A549 (cell line): ENCODE results near the gene TUSC2. TPM values are rescaled to one million over a fixed set of nuclear protein-coding genes. Genes with fewer than 3 reads are reported as not detected.

Source experiments
- ATAC-seq, 2 experiments: fragments of 200-7000 bp in 1 of 2; fragments of >200 bp in 1 of 2; cut with Nextera tagmentation in 1 of 2; cut with Tn5 transposase in 1 of 2; 3 replicates each; pipeline versions ENCODE4 v1.8.0 to v1.9.1; 2018 to 2020; ENCODE audit warnings: mild to moderate bottlenecking in 1 of 2, moderate library complexity in 1 of 2
- CTCF ChIA-PET: fragments of 300-600 bp; sonication (Branson Sonifier 250); formaldehyde crosslinking; extraction: SDS; loops from one replicate; lab custom pipeline; 2021; ENCODE audit warnings: antibody characterized with exemption, inconsistent platforms; lab: Yijun Ruan, JAX
- POLR2A ChIA-PET: fragments of 350-600 bp; formaldehyde crosslinking; extraction: SDS; loops from one replicate; lab custom pipeline; 2021; ENCODE audit warnings: antibody characterized with exemption, inconsistent platforms; lab: Yijun Ruan, JAX
- DNase-seq, 2 experiments: peaks; one replicate each; pipeline versions ENCODE4 v3.0.0 to v3.0.0-alpha.2; 2011 to 2016; ENCODE audit warnings: low read depth in 1 of 2, low spot score in 1 of 2
- FAIRE-seq: peaks from 2 replicates; lab custom pipeline; 2011; peaks lifted over from hg19 to GRCh38; lab: Jason Lieb, UNC
- H3K27ac ChIP-seq, 2 experiments: fragments of >200 bp; sonication (Bioruptor Twin); formaldehyde crosslinking; 3 replicates each; pipeline ENCODE4 v1.5.1; 2016 to 2017
- H3K4me1 ChIP-seq: fragments of >200 bp; sonication (Bioruptor Twin); formaldehyde crosslinking; 3 replicates; pipeline ENCODE4 v1.6.1; 2016
- H3K4me2 ChIP-seq: fragments of >200 bp; sonication (Bioruptor Twin); formaldehyde crosslinking; 3 replicates; pipeline ENCODE4 v1.6.1; 2016
- H3K4me3 ChIP-seq: fragments of >200 bp; sonication (Bioruptor Twin); formaldehyde crosslinking; 3 replicates; pipeline ENCODE4 v1.5.1; 2016
- H3K9me3 ChIP-seq: fragments of >200 bp; sonication (Bioruptor Twin); formaldehyde crosslinking; 3 replicates; pipeline ENCODE4 v1.6.1; 2016
- BCL3 ChIP-seq: fragments of >200 bp; sonication (Bioruptor Twin); formaldehyde crosslinking; IDR thresholded peaks from 3 replicates; pipeline ENCODE4 v1.6.1; 2016
- BHLHE40 ChIP-seq: IDR thresholded peaks from 2 replicates; pipeline ENCODE4 v1.6.1; 2012; ENCODE audit warnings: low read depth, low read length, inconsistent platforms
- CBX8 ChIP-seq: fragments of 200-600 bp; sonication (generic); IDR thresholded peaks from 2 replicates; pipeline ENCODE4 v1.6.1; 2016
- CHD2 ChIP-seq: fragments of 150-350 bp; IDR thresholded peaks from 2 replicates; pipeline ENCODE4 v1.6.1; 2014; ENCODE audit warnings: low read length; ENCODE audit not compliant: partially characterized antibody
- CHD4 ChIP-seq: fragments of 200-600 bp; sonication (generic); IDR thresholded peaks from 2 replicates; pipeline ENCODE4 v1.6.1; 2016; ENCODE audit warnings: antibody characterized with exemption, mild to moderate bottlenecking, borderline replicate concordance
- EHF ChIP-seq: fragments of 250-450 bp; sonication (Bioruptor Pico); IDR thresholded peaks from 2 replicates; pipeline ENCODE4 v1.5.0; 2020; ENCODE audit warnings: mild to moderate bottlenecking
- FOSB ChIP-seq: fragments of 250-450 bp; sonication (Bioruptor Pico); IDR thresholded peaks from 2 replicates; pipeline ENCODE4 v1.5.0; 2020; ENCODE audit warnings: mild to moderate bottlenecking, moderate library complexity
- FOSL2 ChIP-seq, 2 experiments: fragments of 450-650 bp in 1 of 2; fragments of >200 bp in 1 of 2; sonication (Bioruptor Twin) in 1 of 2; formaldehyde crosslinking; IDR thresholded peaks; 2 replicates each; pipeline versions ENCODE4 v1.5.0 to v1.6.1; 2016 to 2020; ENCODE audit warnings: mild to moderate bottlenecking in 1 of 2, moderate library complexity in 1 of 2
- FOXS1 ChIP-seq: fragments of 250-450 bp; sonication (Bioruptor Pico); IDR thresholded peaks from 2 replicates; pipeline ENCODE4 v1.5.0; 2020; ENCODE audit warnings: mild to moderate bottlenecking, moderate library complexity
- HES2 ChIP-seq: fragments of >200 bp; sonication (Bioruptor Twin); formaldehyde crosslinking; IDR thresholded peaks from 2 replicates; pipeline ENCODE4 v1.6.1; 2016
- HEYL ChIP-seq: fragments of 250-450 bp; sonication (Bioruptor Pico); IDR thresholded peaks from 2 replicates; pipeline ENCODE4 v1.8.0; 2021; ENCODE audit warnings: mild to moderate bottlenecking, moderate library complexity
- HMGXB4 ChIP-seq: fragments of 250-450 bp; sonication (Bioruptor Pico); IDR thresholded peaks from 2 replicates; pipeline ENCODE4 v1.5.0; 2021; ENCODE audit warnings: mild to moderate bottlenecking, moderate library complexity, borderline replicate concordance
- HOXB13 ChIP-seq: fragments of 250-450 bp; sonication (Bioruptor Pico); IDR thresholded peaks from 2 replicates; pipeline ENCODE4 v1.5.0; 2020; ENCODE audit warnings: low read depth, mild to moderate bottlenecking, moderate library complexity
- JUN ChIP-seq, 2 experiments: fragments of >200 bp; sonication (Bioruptor Twin); formaldehyde crosslinking; IDR thresholded peaks; 2 replicates in 1 of 2; 3 replicates in 1 of 2; pipeline ENCODE4 v1.6.1; 2016 to 2017
- JUNB ChIP-seq: fragments of >200 bp; sonication (Bioruptor Twin); formaldehyde crosslinking; IDR thresholded peaks from 2 replicates; pipeline ENCODE4 v1.6.1; 2016
- KDM5A ChIP-seq: fragments of 200-600 bp; sonication (generic); IDR thresholded peaks from 2 replicates; pipeline ENCODE4 v1.6.1; 2016; ENCODE audit warnings: antibody characterized with exemption, mild to moderate bottlenecking
- MAFK ChIP-seq: fragments of 450-650 bp; IDR thresholded peaks from 2 replicates; pipeline ENCODE4 v1.6.1; 2014; ENCODE audit not compliant: partially characterized antibody
- MAZ ChIP-seq: fragments of 150-350 bp; IDR thresholded peaks from 2 replicates; pipeline ENCODE4 v1.6.1; 2014; ENCODE audit warnings: antibody characterized with exemption, low read depth, low read length, borderline replicate concordance
- NFE2L2 ChIP-seq: fragments of 150-350 bp; conservative IDR thresholded peaks from 2 replicates; pipeline ENCODE4 v1.6.1; 2014; ENCODE audit warnings: low read length
- NPAS2 ChIP-seq: fragments of 250-450 bp; sonication (Bioruptor Pico); IDR thresholded peaks from 2 replicates; pipeline ENCODE4 v1.8.0; 2022; ENCODE audit warnings: mild to moderate bottlenecking, moderate library complexity, borderline replicate concordance
- NR3C1 ChIP-seq: fragments of >200 bp; sonication (Bioruptor Twin); formaldehyde crosslinking; IDR thresholded peaks from 3 replicates; pipeline ENCODE4 v1.6.1; 2017
- PHF8 ChIP-seq: fragments of 200-600 bp; sonication (generic); IDR thresholded peaks from 2 replicates; pipeline ENCODE4 v1.6.1; 2016; ENCODE audit warnings: low read depth, mild to moderate bottlenecking, antibody characterized with exemption, moderate library complexity, borderline replicate concordance
- POLR2AphosphoS2 ChIP-seq: conservative IDR thresholded peaks from 2 replicates; pipeline ENCODE4 v1.6.1; 2012; ENCODE audit warnings: low read length, improper control_type of control experiment, inconsistent platforms
- RAD21 ChIP-seq, 2 experiments: fragments of >200 bp in 1 of 2; sonication (Bioruptor Twin) in 1 of 2; formaldehyde crosslinking in 1 of 2; IDR thresholded peaks in 1 of 2; conservative IDR thresholded peaks in 1 of 2; 2 replicates in 1 of 2; 3 replicates in 1 of 2; pipeline ENCODE4 v1.6.1; 2012 to 2018; ENCODE audit warnings: inconsistent platforms in 1 of 2
- RARB ChIP-seq: fragments of 250-450 bp; sonication (Bioruptor Pico); IDR thresholded peaks from 2 replicates; pipeline ENCODE4 v1.8.0; 2021; ENCODE audit warnings: mild to moderate bottlenecking, moderate library complexity
- RFX5 ChIP-seq: fragments of 450-650 bp; IDR thresholded peaks from 2 replicates; pipeline ENCODE4 v1.7.1; 2014; ENCODE audit warnings: antibody characterized with exemption, mild to moderate bottlenecking, moderate library complexity
- RNF2 ChIP-seq: fragments of 200-600 bp; sonication (generic); IDR thresholded peaks from 2 replicates; pipeline ENCODE4 v1.6.1; 2016; ENCODE audit warnings: low read depth, mild to moderate bottlenecking, antibody characterized with exemption, moderate library complexity, borderline replicate concordance
- SMC3 ChIP-seq: fragments of >200 bp; sonication (Bioruptor Twin); formaldehyde crosslinking; IDR thresholded peaks from 3 replicates; pipeline ENCODE4 v1.6.1; 2018; ENCODE audit warnings: inconsistent platforms
- TP53 ChIP-seq: fragments of 250-450 bp; sonication (Bioruptor Pico); IDR thresholded peaks from 2 replicates; pipeline ENCODE4 v1.5.0; 2021; ENCODE audit warnings: mild to moderate bottlenecking, moderate library complexity
- ZSCAN20 ChIP-seq: fragments of 250-450 bp; sonication (Bioruptor Pico); IDR thresholded peaks from 2 replicates; pipeline ENCODE4 v1.8.0; 2022; ENCODE audit warnings: mild to moderate bottlenecking, moderate library complexity
- WGBS: methylation state at CpG from one replicate; pipeline ENCODE4 v1.1.6; 2017; ENCODE audit errors: missing lambda C conversion rate; 5-methylcytosine and 5-hydroxymethylcytosine counted together
- polyA plus RNA-seq, 4 experiments: library from polyadenylated mRNA; depleted of rRNA in 3 of 4; stranded (reverse); fragments of >200 nt; fragmentation: RNase III in 1 of 4; extraction: RNeasy Plus Mini Kit Qiagen cat#74134 plus additional on column Dnase treatment in 1 of 4; gene quantifications; 2 replicates in 3 of 4; 3 replicates in 1 of 4; pipeline ENCODE4 v1.2.3, GENCODE V29; 2011 to 2017

TUSC2 gene
- polyA plus RNA-seq, 2 of the 4 experiments (the other 2 are of a cell fraction) = 18.2 to 23.5 TPM

- TF ChIP-seq PHF8 = no peak
- TF ChIP-seq TP53 (CRISPR knock-in tag) = no peak
- no peak for TF ChIP-seq KDM5A
- no peak for TF ChIP-seq CHD2
Observed at GRCh38 chr3:50341537-50341936, 13.5 kb upstream of the TUSC2 start (continued).

GRCh38 chr3:50340448-50341329, 12.7 kb upstream of the TUSC2 start, which contains the start of gene RASSF1:
Gene RASSF1 (minus strand): TSS chr3:50340836. CDS start chr3:50340805, 31 bp downstream.
- H3K9me3 ChIP-seq = no peaks in the 10 kb centered on the region
- no peak for DNase-seq
- ATAC-seq = no peak
- no peak for FAIRE-seq
- H3K4me3 ChIP-seq = no peak within 1 kb of the TSS
- H3K4me1 ChIP-seq = peaks cover 10% of the 10 kb centered on the region
- H3K27ac ChIP-seq = no peak within 1 kb of the TSS
- ChIA-PET POLR2A (no interaction called here), CTCF (interaction anchor here (1.1 kb wide), 1 partner anchor 19 kb away, joined by 3 read pairs; no protein-coding TSS in a partner anchor)
- H3K4me2 ChIP-seq = no peak within 1 kb of the TSS
- 87% methylated on average over 22 of the region's 85 CpGs for WGBS
- TF ChIP-seq JUNB = no peak
- no peak for TF ChIP-seq EHF (CRISPR knock-in tag)
- no peak for TF ChIP-seq BCL3
- no peak for TF ChIP-seq HOXB13 (CRISPR knock-in tag)
- no peak for TF ChIP-seq ZSCAN20
- no peak for TF ChIP-seq JUN (IDR thresholded peaks at IDR 0.05)
- no peak for TF ChIP-seq FOSL2 (IDR thresholded peaks at IDR 0.05)
- no peak for TF ChIP-seq FOSL2 (CRISPR knock-in tag; IDR thresholded peaks at IDR 0.05)
- no peak for TF ChIP-seq CHD2
- TF ChIP-seq RNF2 = no peak
- no peak for TF ChIP-seq RFX5
- no peak for TF ChIP-seq MAFK
- no peak for TF ChIP-seq NFE2L2
- TF ChIP-seq CHD4 = no peak
- no peak for TF ChIP-seq FOXS1 (CRISPR knock-in tag)
- TF ChIP-seq FOSB (CRISPR knock-in tag) = no peak
- no peak for TF ChIP-seq SMC3
- no peak for TF ChIP-seq HES2
- TF ChIP-seq RARB (CRISPR knock-in tag) = no peak
- no peak for TF ChIP-seq HEYL (CRISPR knock-in tag)
- no peak for TF ChIP-seq RAD21 (conservative IDR thresholded peaks at IDR 0.05 in 1 of 2, IDR thresholded peaks at IDR 0.05 in 1 of 2)

- FAIRE-seq = no peak
- no peak overlapping the region for H3K27ac ChIP-seq
- POLR2A ChIA-PET = no interaction called here
- H3K4me3 ChIP-seq = no peak overlapping the region
- no peak for DNase-seq
- CTCF ChIA-PET = no interaction called here
- ATAC-seq = no peak
- TF ChIP-seq CHD4 = no peak
- TF ChIP-seq BHLHE40 = no peak
- TF ChIP-seq HEYL (CRISPR knock-in tag) = no peak
- TF ChIP-seq MAFK = no peak
- TF ChIP-seq CHD2 = no peak
- TF ChIP-seq NPAS2 = no peak
- TF ChIP-seq CBX8 = no peak
- TF ChIP-seq KDM5A = no peak
- TF ChIP-seq POLR2AphosphoS2 = no peak
- TF ChIP-seq HMGXB4 (CRISPR knock-in tag) = no peak
- TF ChIP-seq NR3C1 = no peak
- TF ChIP-seq EHF (CRISPR knock-in tag) = no peak
- TF ChIP-seq RARB (CRISPR knock-in tag) = no peak
- TF ChIP-seq MAZ = no peak
- TF ChIP-seq, all 56 proteins: peak for 0
- Histone ChIP-seq H3K9me3 (no peaks in the 10 kb centered on the region), H3K4me2 (no peak overlapping the region), H3K4me1 (peaks cover 16% of the 10 kb centered on the region)
- 88% methylated on average over 9 of the region's 9 CpGs for WGBS
Observed at GRCh38 chr3:50340147-50340447, 12.1 kb upstream of the TUSC2 start.
